T-helper 1 cell (primary cell): ENCODE data around the gene ANKFY1.
"Not testable (repeated sequence)": the region's sequence is repeated elsewhere in the genome, so short reads cannot be mapped to it uniquely, and the experiment has no call there.

ENCODE experiments used
- DNase-seq, 5 donors: peaks; one replicate each; pipeline ENCODE4 v3.0.0-alpha.2; 2012 to 2020

ANKFY1 gene

DNA sequence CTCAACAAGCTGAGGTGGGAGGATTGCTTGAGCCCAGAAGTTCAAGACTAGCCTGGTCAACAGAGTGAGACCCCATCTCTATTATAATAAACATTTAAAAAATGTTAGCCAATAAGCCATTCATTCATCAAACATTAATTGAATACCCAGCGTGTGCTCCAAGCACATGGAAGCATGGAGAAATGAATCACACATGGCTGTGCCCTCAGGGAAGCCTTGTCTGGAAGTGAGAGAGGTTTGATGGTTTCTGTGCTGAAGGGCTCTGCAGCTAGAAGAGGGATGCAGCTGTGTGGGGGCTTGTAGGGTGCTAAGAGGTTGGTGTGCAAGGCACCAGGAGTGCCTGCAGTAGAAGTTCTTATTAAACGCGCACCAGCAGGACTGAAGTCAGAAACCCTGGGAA, 109.6 kb downstream of the ANKFY1 start:
- DNase-seq, result no peak

DNA sequence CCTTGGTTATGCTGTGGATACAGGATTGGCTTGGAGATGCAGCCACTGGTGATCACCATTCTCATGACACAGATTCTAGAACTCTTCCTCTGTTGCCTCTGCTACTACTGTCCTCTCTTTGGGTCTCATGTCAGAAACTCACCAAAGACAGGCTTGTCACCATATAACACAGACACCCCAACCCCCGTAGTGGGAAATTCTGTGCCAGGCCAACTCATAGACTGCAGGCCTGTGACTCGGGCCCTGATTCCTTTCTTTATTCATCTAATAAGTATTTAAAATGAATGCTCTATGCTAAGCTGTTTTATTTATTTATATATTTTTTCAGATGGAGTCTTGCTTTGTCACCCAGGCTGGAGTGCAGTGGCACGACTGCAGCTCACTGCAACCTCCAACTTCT, 111.3 kb downstream of the ANKFY1 start:
- no peak for DNase-seq

DNA sequence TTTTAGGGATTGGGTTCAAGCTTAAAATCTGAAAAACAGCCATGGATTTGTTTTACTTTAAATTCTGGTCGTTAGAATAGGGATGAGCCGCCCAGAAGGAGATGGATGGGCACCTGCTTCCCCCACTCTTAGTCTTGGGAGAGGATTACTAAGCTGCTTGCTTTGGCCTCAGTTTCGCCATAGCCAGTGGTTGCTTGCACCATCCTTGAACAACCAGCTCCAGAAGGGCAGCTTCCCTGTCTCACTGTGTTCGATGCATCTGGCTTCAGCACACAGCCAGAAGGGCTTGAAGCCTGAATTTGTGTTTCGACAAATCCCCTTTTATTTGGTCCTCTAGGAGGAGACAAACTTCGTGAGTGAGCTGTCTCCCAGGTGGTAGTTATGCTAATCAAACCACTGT, 113.7 kb downstream of the ANKFY1 start:
- no peak for DNase-seq

DNA sequence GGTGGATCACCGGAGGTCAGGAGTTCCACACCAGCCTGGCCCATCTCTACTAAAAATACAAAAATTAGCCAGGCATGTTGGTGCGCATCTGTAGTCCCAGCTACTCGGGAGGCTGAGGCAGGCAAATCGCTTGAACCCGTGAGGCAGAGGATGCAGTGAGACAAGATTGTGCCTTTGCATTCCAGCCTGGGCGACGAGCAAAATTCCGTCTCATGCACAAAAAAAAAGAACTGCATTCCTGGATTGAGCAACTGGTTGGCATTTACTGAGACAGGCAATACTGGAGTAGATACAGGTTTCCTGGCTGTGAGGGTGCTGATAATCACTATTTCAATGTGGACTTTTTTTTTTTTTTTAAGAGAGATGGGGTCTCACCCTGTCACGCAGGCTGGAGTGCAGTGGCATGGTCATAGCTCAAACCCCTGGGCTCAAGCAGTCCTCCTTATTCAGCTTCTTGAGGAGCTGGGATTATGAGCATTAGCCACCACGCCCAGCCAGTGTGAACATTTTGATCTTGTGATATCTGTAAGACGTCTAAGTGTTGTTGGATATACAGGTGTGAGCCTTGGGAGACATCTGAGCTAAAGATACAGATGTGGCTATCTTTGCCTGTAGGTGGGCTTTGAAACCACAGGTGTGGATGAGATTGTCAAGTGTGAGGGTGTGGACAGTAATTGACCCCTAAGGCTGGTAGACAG, 115.0 kb downstream of the ANKFY1 start:
- no peak for DNase-seq

DNA sequence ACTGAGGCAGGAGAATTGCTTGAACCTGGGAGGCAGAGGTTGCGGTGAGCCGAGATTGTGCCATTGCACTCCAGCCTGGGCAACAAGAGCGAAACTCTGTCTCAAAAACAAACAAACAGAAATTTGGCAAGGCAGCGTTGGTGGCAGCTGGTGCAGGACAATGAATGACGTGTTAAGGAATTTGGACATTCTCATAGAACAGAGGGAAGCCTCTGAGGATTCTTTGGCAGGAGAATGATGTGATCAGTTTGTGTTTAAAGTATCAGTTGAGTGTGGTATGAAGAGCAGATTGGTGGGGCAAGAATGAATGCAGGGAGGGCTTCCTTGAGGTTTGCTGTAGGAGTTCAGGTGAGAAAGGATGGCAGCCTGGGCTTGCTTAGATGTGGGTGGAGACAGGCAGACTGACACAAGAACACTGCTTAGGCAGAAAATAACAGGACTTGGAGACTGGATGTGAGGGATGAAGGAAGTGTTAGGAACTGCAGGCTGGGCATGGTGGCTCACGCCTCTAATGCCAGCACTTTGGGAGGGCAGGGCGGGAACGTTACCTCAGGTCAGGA, 115.9 kb downstream of the ANKFY1 start:
- DNase-seq, result no peak

DNA sequence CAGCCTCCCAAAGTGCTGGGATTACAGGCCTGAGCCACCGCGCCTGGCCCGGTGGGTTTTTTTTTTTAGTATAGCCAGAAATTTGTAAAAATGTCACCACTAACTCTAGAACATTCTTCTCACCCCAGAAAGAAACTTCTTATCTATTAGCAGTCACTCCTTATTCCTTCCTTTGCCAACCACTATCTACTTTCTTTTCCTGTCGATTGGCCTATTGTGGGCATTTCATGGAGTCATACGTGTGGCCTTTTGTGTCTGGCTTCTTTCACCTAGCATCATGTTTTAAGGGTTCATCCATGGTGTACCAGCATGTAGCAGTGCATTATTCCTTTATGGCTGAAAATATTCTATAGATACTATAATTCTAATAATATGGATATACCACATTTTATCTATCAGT, 117.1 kb downstream of the ANKFY1 start:
- no peak for DNase-seq

DNA sequence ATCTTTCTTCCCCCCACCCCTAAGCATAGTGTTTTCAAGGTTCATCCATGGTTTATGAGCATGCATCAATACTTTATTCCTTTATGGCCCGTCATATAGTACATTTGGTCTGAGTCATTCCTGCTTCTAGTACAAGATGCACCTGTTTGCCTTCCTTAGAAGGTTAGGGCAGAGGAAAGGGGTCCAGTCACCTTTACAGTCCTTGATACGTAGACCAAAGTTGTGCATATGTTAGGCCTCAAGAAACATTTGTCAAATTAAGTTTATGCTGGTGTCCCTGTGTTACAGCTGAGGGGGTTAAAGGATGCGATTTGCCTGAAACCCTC, 119.4 kb downstream of the ANKFY1 start:
- peak in 1 of 5 donors; percentile 8 for DNase-seq

DNA sequence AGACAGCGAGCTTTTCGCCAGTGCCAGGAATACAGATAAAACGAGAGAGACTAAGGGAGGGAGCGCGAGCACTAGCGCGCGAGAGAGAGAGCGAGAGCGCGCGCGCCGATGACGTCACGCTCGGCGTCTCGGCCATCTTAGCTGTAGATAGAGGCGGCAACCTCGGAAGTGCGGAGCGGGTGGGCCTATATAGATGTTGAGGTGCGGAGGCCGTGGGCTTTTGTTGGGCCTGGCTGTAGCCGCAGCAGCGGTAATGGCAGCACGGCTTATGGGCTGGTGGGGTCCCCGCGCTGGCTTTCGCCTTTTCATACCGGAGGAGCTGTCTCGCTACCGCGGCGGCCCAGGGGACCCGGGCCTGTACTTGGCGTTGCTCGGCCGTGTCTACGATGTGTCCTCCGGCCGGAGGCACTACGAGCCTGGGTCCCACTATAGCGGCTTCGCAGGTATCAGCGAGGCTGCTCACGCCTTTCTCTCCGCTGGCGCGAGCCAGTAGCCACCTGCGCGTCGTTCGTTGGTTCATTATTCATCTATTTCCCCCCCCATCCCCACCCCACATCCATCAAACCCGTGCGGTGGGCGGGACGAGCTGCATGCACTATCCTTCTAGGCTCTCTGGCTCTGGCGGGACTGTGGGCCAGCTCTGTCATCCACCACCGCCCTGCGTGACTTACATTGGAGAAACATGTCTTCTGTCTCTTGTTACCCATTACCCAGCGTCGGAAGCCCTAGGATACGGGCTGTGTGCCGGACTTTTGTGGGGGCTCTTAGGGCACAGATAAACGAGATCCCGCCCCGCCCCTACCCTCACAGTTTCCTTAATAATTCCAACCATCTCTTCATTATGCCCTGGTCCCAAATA, 120.0 kb downstream of the ANKFY1 start:
- DNase-seq, result peak; percentile 85 to 95 (median 88)

DNA sequence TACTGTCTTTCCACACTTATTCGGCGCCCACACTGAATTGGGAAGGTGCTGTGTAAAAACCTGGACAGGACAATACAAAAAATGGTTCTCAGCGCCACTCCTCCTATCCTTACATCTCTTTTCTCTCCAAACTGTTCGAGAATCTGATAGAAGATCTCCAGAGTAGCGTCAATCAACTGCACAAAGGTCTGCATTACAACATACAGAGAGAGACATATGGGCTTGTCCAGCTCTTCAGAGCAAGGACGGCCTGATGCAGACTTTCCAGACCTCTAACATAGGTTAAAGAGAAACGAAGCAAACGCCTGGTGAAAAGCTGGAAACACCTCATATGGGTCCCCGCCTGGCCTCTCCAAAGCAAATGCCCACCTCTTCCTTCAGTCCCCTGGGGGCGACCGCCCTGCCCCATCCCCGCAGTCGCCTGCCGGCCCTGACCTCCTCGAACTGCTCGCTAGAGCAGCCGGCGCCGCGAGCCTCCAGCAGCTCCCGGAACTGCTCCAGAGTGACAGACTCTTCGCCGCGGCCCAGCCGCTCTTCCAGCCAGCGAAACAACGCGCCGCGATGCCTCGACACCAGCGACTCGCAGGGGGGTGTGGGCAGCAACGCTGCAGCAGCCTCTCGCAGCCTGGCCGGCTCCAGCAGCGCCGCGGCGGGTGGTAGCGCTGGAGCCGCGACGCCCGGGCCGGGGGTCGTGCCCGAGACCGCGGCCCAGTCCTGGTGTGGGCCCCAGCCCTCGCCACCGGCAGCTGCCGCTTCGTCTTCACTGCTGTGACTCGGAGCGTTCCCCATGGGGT, 121.5 kb downstream of the ANKFY1 start:
- peak in 3 of 5 donors; percentile 15 to 47 (median 22) for DNase-seq

DNA sequence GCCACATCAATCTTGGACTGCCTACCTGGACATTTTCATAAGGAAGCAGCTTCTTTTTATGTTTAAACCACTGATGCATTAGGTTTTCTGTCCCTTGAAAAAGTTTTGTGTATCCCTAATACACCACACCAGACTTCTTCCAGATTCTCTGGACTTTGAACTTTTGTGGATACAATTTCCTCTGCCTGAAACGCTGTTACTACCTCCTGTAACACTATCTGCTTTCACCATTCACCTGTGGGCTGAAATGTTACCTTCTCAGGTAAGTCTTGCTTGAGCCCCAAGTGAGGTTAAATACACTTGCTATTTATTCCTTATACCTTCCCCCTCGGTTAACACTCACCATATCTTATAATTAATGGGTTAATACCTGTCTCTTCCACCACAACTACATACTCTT, 123.7 kb downstream of the ANKFY1 start:
- no peak for DNase-seq

DNA sequence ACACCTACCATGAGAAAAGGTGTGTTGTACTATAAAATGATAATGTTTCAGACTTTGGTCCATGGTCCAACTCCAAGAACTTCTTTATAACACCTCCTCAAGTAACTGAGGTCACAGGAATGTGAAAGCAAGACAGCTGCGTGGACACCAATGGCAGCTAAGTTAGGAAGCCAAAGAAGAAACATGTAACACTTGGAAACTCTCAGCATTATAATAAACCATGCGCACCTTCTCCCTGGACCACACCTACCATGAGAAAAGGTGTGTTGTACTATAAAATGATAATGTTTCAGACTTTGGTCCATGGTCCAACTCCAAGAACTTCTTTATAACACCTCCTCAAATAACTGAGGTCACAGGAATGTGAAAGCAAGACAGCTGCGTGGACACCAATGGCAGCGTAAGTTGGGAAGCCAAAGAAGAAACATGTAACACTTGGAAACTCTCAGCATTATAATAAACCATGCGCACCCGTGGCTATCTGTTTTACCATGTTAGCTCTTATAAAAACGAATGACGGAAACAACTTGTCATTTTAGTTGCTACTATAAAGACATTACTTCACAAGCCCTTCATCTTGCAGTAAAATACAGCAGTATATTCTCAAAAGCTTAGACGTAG, 124.8 kb downstream of the ANKFY1 start:
- DNase-seq, result not testable (repeated sequence)

DNA sequence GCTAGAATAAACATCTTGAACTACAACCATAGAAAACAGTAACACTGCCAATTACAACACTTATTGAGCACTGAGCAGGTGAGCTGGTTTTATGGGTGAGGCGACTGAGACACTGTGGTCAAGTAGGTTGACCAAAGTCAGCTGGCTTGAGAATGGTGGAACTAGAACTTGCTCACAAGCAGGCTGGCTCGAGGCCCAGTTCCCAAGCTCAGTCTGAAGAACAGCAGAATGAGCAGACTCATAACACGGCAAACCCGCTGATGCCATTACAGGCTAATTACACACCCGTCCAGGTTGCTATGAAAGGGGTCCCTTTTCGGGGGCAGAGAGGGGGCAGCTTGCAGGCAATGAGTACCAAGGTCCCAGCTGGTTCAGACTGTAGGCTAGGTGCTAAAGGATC, 127.4 kb downstream of the ANKFY1 start:
- no peak for DNase-seq

DNA sequence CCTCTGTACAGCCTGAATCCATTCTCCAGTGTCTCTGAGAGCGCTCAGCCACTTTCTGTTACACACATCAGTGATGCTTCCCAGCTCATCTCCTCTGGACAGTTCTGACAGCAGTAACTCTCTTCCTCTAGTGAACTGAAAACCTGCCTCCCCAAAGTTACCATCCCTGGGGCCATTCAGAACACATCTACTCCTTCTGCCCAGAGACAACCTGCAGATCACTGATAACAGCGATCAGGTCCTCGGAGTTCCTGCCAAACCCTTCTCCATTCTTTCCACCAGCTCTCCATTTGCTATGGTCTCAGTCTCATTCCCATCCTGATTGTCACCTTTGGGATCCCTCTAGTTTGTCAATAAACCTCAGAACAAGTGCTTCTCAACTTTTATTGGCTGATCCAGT, 128.3 kb downstream of the ANKFY1 start:
- no peak for DNase-seq

DNA sequence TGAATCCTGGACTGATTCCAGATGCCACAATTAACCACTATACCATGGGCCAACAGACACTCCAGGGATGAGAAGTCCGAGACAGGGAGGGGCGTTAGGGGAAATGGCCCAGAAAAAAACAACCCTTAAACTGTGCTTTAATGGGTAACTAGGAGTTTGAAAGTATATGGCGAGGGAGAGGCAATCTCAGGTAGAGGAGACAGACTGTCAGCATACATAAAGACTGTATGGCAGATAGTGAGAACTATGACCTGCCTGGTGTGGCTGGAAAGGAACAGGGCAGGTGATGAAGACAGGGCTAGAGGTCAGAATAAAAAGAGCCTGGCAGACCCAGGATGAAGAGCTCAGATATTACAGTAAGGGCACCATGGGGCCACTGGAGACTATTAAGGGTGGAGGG, 129.1 kb downstream of the ANKFY1 start:
- no peak for DNase-seq

DNA sequence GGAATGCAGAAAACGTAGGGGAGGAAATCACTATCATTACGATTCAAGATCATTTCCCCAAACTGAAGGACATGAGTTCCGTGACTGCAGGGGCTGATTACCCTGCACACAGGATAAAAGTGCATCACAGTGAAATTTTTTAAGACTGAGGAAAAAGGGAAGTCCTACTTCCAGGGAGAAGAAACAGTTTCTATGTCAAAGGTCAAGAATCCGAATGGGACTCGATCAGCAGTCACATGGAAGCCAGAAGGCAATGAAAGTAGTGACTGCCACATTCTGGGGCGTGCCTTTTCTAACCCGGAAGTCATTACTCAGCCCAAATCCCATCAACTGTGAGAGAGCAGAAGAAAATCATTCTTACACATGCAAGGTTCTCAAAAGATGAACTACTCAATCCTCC, 133.1 kb downstream of the ANKFY1 start:
- no peak for DNase-seq

DNA sequence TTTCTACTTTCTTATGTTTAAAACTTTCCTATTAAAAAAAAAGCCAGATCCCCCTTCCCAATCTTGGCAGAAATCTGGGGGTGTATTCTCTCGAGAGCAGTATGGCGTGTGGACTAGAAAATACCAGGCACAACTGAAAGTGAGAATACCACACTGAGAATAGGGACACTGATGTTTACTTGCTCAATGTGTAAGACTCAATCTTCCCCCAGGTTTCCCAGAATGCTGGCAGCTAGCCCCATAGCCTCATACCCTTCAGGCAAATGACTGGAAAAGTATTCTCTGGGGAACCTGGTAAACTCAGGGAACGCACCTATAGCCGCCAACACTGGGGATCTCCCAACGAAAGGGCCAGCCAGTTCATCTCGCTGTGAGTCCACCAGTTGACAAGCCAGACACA, 136.2 kb downstream of the ANKFY1 start:
- DNase-seq, result no peak

DNA sequence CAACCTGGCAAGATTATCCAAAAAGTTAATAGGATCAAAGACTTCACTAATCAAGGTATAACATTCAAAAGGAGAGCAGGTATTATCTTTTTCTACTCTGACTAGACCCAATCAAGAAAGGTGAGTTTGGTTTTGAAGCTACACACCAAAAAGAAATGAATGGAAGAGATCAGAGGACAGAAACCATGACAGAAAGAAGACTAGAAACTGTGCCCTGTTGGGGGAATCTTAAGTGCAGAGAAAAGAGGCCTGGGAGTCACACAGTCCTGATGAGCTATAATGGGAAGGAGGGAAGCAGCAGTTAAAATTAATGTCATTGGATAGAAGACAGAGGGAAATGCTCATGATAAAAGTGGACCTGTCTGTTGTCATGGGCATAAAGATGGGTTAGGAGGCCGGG, 138.2 kb downstream of the ANKFY1 start:
- no peak for DNase-seq

DNA sequence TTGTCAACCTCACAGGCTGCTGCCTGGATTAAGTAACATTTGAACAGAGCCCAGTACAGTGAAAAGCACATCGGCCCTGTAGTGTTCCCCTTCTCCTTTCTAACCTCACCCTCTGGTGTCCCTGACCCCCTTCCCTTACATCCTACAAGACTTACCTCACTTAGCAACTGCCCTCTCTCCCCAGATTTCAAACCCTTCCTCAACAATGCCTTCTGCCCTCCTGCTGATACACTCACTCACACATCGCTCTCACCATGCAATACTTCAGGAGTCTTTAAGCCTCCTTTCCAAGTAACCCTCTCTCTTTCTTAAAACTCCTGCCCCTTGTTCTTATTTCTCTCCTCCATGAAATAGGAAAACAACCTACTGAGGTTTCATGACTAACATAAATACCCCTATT, 138.8 kb downstream of the ANKFY1 start:
- DNase-seq, result no peak

DNA sequence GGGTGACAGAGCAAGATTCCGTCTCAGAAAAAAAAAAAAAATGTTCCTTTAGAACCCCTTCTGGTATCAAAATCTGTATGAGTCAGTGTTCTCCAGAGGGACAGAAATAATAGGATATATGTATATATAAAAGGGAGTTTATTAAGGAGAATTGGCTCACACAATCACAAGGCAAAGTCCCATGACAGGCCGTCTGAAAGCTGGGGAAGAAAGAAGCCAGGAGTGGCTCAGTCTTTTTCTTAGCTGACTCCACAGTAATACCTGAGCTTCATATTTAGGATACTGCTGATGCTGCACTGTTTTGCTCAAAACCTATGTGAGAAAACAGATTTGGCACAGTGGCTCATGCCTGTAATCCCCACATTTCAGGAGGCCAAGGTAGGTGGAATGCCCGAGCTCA, 143.4 kb downstream of the ANKFY1 start:
- no peak for DNase-seq

DNA sequence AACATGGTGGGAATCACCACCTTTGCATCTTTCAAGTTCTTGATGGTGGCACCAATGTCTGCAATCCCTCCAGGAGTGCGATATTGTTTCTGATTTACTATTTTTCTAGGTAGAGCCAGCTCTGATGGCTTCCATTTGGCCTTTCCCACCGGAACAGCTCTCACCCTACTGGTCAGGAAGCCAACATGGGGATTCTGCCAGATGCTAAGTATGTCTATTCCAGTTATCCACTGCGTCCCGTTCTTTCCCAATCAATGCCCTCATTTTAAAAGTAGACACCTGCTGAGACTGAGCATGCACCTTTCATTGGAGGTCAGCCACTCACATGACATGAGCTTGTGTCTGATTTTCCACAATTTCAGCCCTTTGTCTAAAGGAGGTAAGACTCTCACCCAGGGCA, 144.5 kb downstream of the ANKFY1 start:
- no peak for DNase-seq

DNA sequence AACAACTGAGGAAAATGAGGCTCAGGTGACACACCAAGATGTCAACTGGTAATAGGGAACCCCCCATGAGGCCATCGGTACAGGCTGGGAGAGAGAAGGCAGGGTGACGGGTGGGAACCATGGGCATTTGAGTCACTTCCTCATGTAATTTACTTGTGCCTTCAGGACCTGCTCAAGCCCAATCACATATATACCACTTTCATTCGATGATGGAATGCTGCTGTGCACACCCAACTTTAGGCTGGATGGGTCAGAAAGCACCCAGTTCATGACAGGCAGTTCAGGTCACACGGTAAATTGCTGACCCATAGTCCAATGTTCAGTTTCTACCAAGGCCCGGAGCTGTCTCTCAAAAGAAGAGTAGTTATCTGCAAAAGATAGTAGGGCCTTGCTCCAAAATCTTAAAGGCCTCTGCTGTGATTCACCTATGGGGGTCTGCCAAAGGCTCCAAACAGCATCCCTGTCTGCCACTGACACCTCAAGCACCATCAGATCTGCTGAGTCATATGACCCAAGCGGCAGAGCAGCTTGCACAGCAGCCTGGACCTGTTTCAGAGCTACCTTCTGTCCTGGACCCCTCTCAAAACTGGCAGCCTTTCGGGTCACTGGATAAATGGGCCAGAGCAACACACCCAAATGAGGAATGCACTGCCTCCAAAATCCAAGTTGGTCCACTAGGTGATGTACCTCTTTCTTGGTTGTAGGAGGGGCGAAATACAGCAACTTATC, 145.6 kb downstream of the ANKFY1 start:
- DNase-seq, result no peak

DNA sequence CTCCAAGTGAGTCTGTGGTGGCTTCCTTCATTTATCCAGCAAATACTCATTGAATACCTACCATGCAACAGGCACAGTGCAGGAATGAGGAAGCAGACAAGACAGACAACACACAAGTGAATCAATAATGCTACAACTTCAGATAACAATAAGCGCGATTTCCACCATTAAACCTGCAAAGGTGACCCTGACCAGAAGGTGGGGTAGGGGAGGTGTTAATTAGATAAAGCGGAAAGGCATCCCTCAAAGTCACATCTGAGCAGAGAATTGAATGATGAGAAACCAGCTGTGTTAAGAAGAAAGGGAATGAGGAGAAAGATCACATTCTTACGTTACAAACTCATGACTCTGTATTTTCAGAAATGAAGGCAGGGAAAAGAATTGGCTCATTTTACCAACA, 147.3 kb downstream of the ANKFY1 start:
- no peak for DNase-seq
